Stimulated activated CD8-positive, alpha-beta memory T cell treated with anti-CD3 and anti-CD28 coated beads, Interleukin-15, amount 100 ng/mL, for 48 hours (primary cell): ENCODE data around the gene SAA4.
"Not testable (repeated sequence)": the region's sequence is repeated elsewhere in the genome, so short reads cannot be mapped to it uniquely, and the experiment has no call there.

Experiments used
- DNase-seq, 2 donors: peaks; one replicate each; pipeline ENCODE4 v3.0.0-alpha.2; 2020; ENCODE audit warnings: low read depth in 2 of 2

Gene SAA4

DNA sequence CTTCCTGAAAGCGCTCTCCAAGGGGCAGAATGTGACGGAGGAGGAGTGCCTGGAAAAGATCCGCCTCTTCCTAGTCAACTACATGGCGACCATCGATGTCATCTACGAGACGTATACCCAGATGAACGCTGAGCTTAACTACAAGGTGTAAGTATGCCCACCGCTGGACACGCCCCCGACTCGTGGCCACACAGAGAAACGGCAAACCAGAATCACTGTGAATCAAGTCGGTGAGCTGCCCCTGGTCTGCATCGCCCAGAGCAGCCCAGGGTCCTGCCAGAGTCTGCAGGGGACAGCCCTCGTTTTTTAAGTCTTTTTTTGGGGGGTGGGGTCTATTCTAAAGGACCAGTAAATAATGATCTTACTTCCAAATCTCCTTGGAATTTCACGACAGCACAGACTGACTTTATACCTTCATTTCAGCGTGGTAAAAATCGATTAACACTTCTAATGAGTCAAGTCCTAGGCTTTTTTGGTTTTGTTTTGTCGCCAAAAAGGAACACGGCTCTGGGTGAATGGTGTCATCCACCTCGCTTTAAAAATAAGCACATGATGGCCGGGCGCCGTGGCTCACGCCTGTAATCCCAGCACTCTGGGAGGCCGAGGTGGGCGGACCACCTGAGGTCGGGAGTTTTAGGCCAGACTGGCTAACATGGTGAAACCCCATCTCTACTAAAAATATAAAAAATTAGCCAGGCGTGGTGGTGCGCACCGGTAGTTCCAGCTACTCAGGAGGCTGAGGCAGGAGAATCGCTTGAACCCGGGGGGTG lies 46.9 kb downstream of the SAA4 start:
- not testable (repeated sequence) for DNase-seq

DNA sequence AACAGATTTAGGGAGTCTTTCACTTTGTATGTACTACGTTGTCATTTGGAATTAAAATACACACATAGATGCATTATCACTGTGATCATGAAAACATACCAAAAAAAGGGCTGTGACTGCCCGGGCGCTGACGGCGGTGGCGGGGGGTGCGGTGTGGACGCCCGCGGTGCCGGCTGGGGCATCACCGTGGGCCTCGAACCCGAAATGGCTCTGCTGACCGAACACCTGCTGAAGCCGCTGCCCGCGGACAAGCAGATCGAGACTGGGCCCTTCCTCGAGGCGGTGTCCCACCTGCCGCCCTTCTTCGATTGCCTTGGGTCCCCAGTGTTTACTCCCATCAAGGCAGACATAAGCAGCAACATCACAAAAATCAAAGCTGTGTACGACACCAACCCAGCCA lies 47.8 kb downstream of the SAA4 start:
- no peak for DNase-seq
